Skin epidermis (tissue), 12 donors: ENCODE results near the gene METTL21C.
A peak's percentile ranks its signal among the peaks of the same experiment; 100 is the strongest.

ENCODE experiments used
- H3K27ac ChIP-seq, 21 experiments: fragments of 200-600 bp; sonication (generic) in 11 of 21; one replicate each; pipeline ENCODE4 v1.5.0; 2020; ENCODE audit warnings: mild to moderate bottlenecking in 3 of 21, inconsistent platforms in 2 of 21, moderate library complexity in 2 of 21
- H3K4me3 ChIP-seq, 7 experiments: fragments of 200-600 bp; sonication (generic) in 2 of 7; one replicate each; pipeline ENCODE4 v1.5.0; 2020; ENCODE audit warnings: inconsistent platforms in 2 of 7, mild to moderate bottlenecking in 2 of 7, moderate library complexity in 1 of 7

Gene METTL21C

DNA sequence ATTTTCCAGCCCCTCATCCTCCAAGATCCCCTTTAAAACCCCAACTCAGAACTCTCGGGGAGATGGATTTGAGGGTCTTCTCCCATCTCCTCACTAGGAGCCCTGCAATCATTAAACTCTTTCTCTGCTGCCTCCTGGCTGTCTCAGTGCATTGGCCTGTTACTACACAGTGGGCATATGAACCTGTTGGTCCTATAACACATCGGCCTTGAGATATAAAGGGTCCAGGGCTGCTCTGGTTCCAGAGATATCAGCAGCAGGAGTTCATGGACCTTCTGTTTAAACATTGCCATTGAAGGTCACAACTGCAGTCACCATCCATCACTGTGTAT is 3.8 kb upstream of the METTL21C start:
- H3K4me3 ChIP-seq, result no peak overlapping the region

GRCh38 chr13:102697929-102698648 is 3.2 kb upstream of the METTL21C start:
- H3K27ac ChIP-seq, result no peak overlapping the region
- H3K4me3 ChIP-seq, result no peak overlapping the region

More for the DNA sequence above, 3.8 kb upstream of the METTL21C start:
- no peak overlapping the region for H3K27ac ChIP-seq

- H3K27ac ChIP-seq, result no peak overlapping the region
- H3K4me3 ChIP-seq, result no peak overlapping the region
These were observed 2.4 kb upstream of the METTL21C start for GRCh38 chr13:102697264-102697663.

- no peak overlapping the region for H3K27ac ChIP-seq
- H3K4me3 ChIP-seq, result no peak overlapping the region
These were observed 1.6 kb upstream of the METTL21C start for GRCh38 chr13:102696465-102696864.

DNA sequence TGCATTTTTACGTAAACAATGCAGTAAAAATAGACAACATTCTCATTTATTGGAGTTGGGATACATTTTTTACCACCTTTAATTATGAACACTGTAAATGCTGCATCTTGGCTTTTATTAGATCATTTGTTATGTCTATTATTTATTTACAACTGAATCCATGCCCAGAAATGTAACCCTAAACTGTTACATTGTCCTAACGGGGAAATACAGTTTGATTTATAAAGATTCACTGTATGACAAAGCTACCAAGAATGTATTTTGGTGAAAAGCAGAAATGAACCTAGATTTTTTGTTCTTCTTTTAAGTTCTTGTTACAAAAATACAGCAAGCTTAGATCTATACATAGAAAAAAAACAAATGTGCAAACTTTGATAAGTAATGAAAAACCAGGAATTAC is 1.1 kb downstream of the METTL21C start:
- Histone ChIP-seq H3K27ac (no peak overlapping the region), H3K4me3 (no peak overlapping the region)

- Histone ChIP-seq H3K4me3 (no peak overlapping the region), H3K27ac (no peak overlapping the region)
These were observed 1.6 kb downstream of the METTL21C start for GRCh38 chr13:102693250-102693649.

- H3K4me3 ChIP-seq, result no peak overlapping the region
- H3K27ac ChIP-seq, result no peak overlapping the region
These were observed 2.4 kb downstream of the METTL21C start for GRCh38 chr13:102692491-102692826.

DNA sequence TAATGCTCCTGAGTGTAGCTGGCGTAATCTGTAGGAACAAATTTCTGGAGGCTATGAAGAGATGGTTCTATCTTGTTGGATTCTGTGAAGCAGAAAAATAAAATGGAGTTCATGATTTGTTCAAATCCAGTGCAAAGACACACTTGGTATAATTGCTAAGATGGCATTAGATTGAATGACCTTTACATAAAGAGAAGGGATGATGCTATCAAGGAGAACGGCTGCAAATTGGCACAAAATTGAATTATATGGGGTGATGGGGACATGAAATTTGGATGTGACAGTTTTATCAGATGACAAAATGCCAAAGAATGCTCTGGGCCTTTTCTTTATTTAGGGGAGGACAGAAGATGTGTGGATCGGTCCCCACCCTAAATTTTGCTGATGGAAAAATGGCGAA is 4.0 kb downstream of the METTL21C start:
- no peak overlapping the region for H3K4me3 ChIP-seq
- H3K27ac ChIP-seq, result no peak overlapping the region

DNA sequence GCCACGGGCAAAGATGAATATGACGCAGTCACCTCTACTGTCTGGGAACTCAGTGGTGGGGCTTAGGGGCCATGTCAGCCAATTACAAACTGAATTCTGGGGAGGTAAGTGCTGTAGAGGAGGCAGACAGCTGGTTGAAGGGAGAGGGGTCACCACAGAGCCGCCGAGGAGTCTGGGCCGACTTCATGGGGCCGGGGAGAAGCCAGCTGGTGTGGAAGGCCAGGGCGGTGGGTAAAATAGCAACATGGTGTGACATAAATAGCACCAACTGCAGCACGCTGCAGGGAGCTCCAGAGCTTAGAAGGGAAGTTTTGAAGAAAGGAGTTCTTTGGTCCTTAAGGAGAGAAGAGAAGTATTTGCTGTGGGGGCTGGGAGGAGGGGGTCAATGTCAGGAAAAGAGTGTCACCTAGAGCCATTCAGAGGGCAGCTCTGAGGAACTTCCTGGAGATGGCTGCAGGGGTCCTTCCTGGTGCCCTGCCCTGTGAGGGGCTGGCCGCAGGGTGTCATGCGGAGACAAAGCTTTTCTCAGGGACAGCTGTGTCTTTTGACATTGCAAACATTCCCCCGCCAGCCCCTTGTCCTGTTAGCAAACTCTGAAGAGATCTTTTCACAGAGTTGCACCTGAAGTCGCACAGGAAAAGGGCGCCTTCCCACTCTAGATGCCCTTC is 6.4 kb downstream of the METTL21C start:
- Histone ChIP-seq H3K4me3 (no peak overlapping the region), H3K27ac (no peak overlapping the region)

GRCh38 chr13:102687520-102687919 is 7.3 kb downstream of the METTL21C start:
- no peak overlapping the region for H3K27ac ChIP-seq
- H3K4me3 ChIP-seq, result no peak overlapping the region

- Histone ChIP-seq H3K4me3 (no peak overlapping the region), H3K27ac (no peak overlapping the region)
These were observed 8.8 kb downstream of the METTL21C start for GRCh38 chr13:102686024-102686423.

DNA sequence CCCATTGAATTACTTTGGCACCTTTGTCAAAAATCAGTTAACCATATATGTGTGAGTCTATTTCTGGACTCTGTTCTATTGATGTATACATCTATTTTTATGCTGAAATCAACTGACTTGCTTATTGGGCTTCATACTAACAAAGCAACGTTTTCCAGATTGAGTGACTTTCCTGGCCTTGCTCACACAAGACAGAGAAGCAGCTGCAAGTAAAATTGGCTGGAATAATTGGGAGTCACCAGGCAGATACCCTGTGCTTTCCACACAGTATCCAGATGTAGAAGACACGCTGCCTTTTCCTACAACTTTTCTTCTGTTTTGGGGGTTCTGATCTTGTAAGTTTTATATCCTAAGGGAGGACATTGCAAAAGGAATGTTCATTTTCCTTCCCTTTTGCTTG is 11.2 kb downstream of the METTL21C start:
- H3K4me3 ChIP-seq, result no peak overlapping the region

GRCh38 chr13:102682727-102683126 is 12.1 kb downstream of the METTL21C start:
- no peak overlapping the region for H3K27ac ChIP-seq
- H3K4me3 ChIP-seq, result no peak overlapping the region

More for the DNA sequence above, 11.2 kb downstream of the METTL21C start:
- H3K27ac ChIP-seq, result no peak overlapping the region

- no peak overlapping the region for H3K4me3 ChIP-seq
These were observed 12.6 kb downstream of the METTL21C start for GRCh38 chr13:102682211-102682610.

GRCh38 chr13:102680842-102681740 is 13.8 kb downstream of the METTL21C start:
- peak overlapping the region in 4 of 21 experiments; percentile 21 to 40 (median 29) for H3K27ac ChIP-seq
- no peak overlapping the region for H3K4me3 ChIP-seq

More at GRCh38 chr13:102682211-102682610, 12.6 kb downstream of the METTL21C start:
- no peak overlapping the region for H3K27ac ChIP-seq

DNA sequence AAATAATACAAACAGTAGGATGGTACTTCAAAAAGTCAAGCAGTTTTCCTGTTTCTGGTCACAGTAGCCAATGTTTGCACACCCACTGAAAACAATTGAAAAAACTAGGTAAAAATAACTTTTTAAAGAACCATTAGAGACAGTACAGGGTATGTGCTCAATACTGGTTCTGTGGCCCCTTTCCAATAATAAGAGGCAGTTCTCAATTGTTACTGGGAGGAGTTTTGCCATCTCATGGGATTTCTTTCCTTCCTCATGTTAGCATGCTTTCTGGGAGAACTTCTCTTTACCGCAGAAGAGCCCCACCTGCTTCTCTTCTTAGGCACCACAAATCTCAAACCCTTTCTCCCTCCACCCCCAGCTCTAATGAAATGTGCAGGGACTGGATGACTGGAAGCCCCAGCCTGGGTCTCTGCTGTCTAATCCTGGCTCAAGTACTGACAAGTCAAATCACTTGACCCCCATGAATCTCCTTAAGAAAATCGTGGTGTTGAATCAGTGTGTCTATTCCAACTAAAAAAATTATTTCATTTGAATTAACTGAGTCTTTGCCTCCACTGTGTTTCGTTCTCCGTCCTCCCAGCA is 14.6 kb downstream of the METTL21C start:
- Histone ChIP-seq H3K27ac (peak overlapping the region in 2 of 21 experiments; percentile 3 to 40), H3K4me3 (no peak overlapping the region)

- no peak overlapping the region for H3K27ac ChIP-seq
- H3K4me3 ChIP-seq, result no peak overlapping the region
These were observed 15.3 kb downstream of the METTL21C start for GRCh38 chr13:102679449-102680132.

DNA sequence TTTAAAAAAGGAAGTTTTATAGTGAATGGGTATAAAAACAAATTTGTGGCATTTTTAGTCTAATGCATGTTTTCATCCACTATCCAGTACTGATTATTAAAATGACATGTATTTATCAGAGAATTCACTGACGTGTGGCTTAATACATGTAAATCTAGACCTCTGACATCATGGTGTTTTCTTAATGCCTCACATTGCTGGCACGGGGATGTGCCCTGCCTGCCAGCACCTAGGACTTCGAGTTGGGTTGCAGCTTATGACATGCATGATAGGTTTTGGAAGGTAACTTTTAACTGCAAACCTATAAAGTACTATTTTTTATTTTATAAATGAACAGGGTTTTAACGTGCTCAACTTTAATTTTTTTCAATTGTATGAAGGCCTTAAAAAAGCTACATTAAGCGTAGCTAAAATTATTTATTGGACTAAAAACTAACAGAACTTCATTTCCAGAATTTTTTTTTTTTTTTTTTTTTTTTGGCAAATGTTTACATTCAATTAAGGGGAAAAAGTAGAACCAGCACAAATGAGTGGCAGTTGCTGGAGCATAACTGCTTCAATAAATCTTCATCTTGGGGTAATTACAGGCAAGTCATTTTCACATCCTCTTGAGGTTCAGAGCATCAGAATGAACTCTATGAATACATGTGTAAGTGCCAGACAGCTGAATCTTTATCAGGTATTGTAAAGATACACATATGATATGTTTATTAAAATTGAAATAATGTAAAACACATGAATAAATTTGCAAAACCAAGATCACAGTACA is 16.3 kb downstream of the METTL21C start:
- Histone ChIP-seq H3K4me3 (no peak overlapping the region), H3K27ac (no peak overlapping the region)

DNA sequence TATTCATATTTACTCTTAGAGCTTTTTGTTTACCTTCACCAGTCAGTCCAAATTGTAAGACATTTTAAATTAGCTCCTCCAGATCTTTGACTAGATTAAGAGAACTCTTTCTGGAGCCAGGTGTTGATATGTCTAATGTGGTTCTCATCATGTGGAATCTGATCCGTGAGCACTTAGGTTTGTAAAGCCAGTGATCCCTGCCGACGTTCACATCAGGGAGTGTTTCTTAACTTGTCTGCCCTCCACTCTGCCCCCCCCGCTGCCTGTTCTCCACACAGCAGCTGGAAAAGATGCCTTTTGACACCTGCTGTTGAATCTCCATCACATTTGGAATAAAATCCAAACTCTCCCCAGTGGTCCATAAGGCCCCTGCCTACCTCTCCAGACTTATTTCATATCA is 17.7 kb downstream of the METTL21C start:
- H3K27ac ChIP-seq, result no peak overlapping the region
- no peak overlapping the region for H3K4me3 ChIP-seq
